NCI-H1417 treated with DMSO at 0.1 percent for 48 hours (cell line): ENCODE results near the gene CCER1.

Experiments
- DNase-seq: peaks from one replicate; lab custom pipeline; 2025; lab: John Stamatoyannopoulos, UW

CCER1 gene

GRCh38 chr12:90965204-90965603 is 10.2 kb upstream of the CCER1 start:
- DNase-seq: no peak

GRCh38 chr12:90964616-90965015 is 9.6 kb upstream of the CCER1 start:
- no peak for DNase-seq

GRCh38 chr12:90963946-90964345 is 9.0 kb upstream of the CCER1 start:
- no peak for DNase-seq

DNA sequence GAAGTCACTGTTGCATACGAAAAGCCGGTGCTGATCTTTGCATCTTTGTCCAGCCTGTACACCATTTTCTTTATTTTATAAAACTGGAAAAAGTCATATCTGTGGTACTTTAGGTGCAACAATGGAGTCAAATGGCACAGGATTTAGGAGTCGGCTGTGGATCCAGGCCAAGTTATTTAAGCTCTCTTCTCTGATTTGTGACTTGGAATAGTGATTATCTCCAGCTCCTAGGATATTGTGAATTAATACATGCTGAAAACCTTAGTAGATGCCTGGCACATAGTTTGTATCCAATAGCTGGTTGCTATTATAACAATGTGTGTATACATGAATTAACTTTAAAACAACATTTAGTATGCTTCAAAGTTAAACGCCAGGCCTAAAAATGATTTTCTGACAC is 6.2 kb upstream of the CCER1 start:
- DNase-seq: no peak

- peak; percentile 31 for DNase-seq
Measured at GRCh38 chr12:90959538-90960139, 4.7 kb upstream of the CCER1 start.

- no peak for DNase-seq
Measured at GRCh38 chr12:90959032-90959431, 4.1 kb upstream of the CCER1 start.

- DNase-seq: no peak
Measured at GRCh38 chr12:90958347-90958746, 3.4 kb upstream of the CCER1 start.

DNA sequence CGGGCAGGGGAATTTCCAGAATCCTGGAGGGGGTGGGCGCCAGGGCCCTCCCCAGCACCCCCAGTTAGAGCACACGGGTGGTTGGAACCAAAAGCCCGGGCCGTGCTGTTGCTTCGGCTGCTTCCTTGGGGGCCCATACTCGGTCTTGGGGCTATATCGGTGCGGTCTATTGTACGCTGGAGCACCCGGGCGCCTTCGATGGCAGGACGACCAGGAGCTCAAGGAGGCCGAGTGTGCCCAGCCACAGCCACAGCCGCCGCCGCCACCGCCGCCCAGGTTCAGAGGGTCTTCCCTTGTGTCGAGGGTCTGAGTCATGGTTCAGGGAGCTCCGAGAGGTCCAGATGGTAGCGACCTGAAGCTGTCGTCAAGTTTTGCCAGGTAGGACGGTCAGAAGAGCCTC is 548 bp downstream of the CCER1 start:
- DNase-seq: no peak

GRCh38 chr12:90953956-90954421 is 987 bp downstream of the CCER1 start:
- no peak for DNase-seq

- DNase-seq: no peak
Measured at GRCh38 chr12:90951432-90952105, 3.4 kb downstream of the CCER1 start.

DNA sequence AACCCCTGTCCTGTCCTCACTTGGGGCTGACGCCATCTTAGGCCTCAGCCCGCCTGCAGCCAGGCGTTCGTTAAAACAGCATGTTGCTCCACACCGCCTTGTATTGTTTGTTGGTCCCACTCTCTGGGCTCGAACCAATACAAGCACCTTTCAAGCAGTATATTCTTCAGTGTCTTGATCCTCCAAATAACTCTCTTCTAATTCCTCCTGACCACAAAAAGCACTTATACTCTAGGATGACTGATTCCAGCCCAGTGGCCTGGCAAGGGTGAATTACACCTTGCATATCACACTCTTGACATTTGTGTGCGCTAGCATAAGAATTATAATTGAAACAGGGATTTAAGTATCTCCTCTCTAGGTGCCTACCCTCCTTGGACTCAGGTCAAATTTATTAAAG is 7.1 kb downstream of the CCER1 start:
- DNase-seq: no peak

DNA sequence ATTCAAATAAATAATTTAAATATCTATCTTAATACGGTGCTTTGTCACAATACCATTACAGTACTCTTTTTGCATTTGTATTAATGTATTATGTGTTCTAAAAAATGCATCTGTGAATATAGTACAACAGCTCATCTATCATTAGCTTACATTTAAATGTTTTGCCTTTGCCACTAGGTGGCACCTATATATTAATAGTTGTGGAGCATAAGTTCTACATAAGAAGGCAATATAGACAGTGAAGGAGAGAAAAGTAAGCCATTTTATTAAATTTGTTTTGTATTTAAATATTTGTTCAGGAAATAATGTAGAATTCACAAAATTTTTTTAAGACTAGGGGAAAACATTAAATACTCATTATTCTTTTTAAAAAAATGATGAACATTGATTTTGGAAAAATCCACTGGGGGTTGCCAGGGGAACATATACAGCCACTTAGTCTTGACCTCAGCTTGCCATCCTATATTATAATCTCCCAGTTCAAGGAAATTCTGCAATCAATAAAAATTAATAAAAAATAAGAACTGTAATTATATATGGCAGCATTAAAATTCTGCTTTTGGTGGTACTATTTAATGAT is 9.8 kb downstream of the CCER1 start:
- DNase-seq: peak; percentile 7

DNA sequence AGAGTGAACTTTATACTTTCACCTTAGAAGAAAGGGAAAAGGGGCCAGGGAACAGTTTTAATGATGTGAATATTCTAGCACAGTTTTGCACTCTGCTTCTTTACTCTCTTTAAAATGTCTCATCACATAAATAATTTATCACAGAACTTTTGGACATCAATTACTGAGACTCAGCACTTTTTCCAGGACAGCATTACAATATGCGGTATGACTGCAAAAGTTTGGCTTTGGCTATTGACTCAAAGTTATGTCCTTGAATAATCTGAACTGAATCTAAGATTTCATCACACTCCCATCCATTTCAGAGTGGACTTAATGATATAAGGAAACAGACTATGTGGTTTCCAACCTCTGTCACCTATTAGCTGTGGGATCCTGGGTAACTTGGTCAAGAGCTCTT is 11.7 kb downstream of the CCER1 start:
- DNase-seq: no peak

GRCh38 chr12:90940872-90941499 is 14.0 kb downstream of the CCER1 start:
- DNase-seq: peak; percentile 20

GRCh38 chr12:90939382-90939781 is 15.6 kb downstream of the CCER1 start:
- DNase-seq: no peak

GRCh38 chr12:90938451-90938850 is 16.5 kb downstream of the CCER1 start:
- no peak for DNase-seq

GRCh38 chr12:90937651-90938050 is 17.3 kb downstream of the CCER1 start:
- DNase-seq: no peak

DNA sequence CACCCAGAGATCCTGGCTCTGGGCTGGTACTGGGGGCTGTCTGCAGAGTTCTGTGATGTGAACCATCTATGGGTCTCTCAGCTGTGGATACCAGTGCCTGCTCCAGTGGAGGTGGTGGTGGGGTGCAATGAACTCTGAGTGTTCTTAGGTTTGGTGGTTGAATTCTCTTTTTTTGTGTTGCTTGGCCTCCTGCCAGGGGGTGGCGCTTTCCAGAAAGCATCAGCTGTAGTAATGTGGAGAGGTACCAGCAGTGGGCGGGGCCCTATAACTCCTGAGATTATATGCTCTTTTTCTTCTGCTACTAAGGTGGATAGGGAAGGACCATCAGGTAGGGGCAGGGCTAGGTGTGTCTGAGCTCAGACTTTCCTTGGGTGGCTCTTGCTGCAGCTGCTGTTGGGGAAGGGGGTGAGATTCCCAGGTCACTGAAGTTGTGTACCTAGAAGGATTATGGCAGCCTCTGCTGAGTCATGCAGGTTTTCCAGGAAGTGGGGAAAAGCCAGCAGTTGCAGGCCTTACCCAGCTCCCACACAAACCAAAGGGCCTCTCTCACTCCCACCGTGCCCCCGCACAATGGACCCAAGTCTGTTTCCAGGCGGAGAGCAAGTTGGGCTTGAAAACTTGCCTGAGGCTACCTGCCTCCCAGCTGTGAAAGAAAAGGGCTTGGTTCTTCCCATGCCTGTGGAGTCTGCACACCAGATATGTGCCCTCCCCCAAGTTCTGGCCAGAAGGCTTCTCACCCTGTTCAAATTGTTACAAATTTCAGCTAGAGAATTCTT is 18.6 kb downstream of the CCER1 start:
- DNase-seq: no peak

GRCh38 chr12:90925562-90925961 is 29.4 kb downstream of the CCER1 start:
- no peak for DNase-seq

- DNase-seq: no peak
Measured at GRCh38 chr12:90924406-90924805, 30.6 kb downstream of the CCER1 start.

DNA sequence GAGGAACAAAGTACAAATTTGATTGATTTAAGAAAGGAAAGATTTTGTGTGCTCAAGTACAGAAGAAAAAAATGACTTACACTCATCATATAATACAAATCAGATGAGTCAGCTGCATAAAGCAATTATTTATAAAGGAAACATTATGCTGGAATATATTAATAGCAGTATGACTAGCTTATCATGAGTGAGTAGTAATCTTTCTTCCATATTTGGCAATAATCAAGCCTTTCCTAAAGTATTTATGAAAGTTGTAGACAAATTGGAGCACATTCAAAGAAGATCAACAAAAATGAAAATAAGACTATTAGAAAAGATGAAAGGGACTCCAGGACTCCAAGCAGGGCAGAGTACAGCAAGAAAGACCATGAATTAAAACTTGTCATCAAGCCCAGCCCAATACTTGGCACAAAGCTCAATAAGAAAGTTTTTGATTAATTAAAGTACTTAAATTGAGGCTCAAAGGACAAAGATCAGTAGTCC is 32.8 kb downstream of the CCER1 start:
- DNase-seq: no peak

- DNase-seq: no peak
Measured at GRCh38 chr12:90921536-90921935, 33.4 kb downstream of the CCER1 start.
